K562 (cell line): ENCODE results near the gene NDUFB8. TPM values are rescaled to one million over a fixed set of nuclear protein-coding genes. Genes with fewer than 3 reads are reported as not detected.

Experiments used
- ATAC-seq: fragments of 200-7000 bp; cut with Tn5 transposase; 3 replicates; pipeline ENCODE4 v1.9.1; 2020; ENCODE audit warnings: moderate library complexity
- BruUV-seq: library from RNA; stranded (reverse); fragments of 400-500 nt; replicated peaks from 2 replicates; lab custom pipeline; 2021; lab: Mats Ljungman, UMichigan
- CTCF ChIA-PET: fragments of 300-600 bp; formaldehyde crosslinking; extraction: SDS; loops from one replicate; lab custom pipeline; 2021; ENCODE audit warnings: low intra/inter-chr PET ratio; lab: Yijun Ruan, JAX
- POLR2A ChIA-PET: fragments of 300-600, 350-650 bp; sonication (Branson Sonifier 250); formaldehyde crosslinking; extraction: SDS; loops from one replicate; lab custom pipeline; 2021; ENCODE audit warnings: antibody characterized with exemption, inconsistent platforms; lab: Yijun Ruan, JAX
- DNase-seq, 4 experiments: peaks; one replicate each; pipeline versions ENCODE4 v3.0.0 to v3.0.0-alpha.2; 2011 to 2018; ENCODE audit warnings: low spot score in 3 of 4, mixed read lengths in 3 of 4; ENCODE audit errors: extremely low read depth in 1 of 4
- FAIRE-seq: peaks from 2 replicates; lab custom pipeline; 2011; peaks lifted over from hg19 to GRCh38; lab: Jason Lieb, UNC
- H2AFZ ChIP-seq: 2 replicates; pipeline ENCODE4 v1.6.0; 2011; ENCODE audit warnings: low read depth, low read length, control low read depth, inconsistent platforms
- H3K27ac ChIP-seq: fragments of 200-600 bp; 3 replicates; pipeline ENCODE4 v1.8.0; 2011; ENCODE audit warnings: low read depth, mild to moderate bottlenecking, control low read depth, inconsistent platforms, low read length, moderate library complexity, mixed read lengths; ENCODE audit errors: extremely low read depth
- H3K27me3 ChIP-seq, 2 experiments: fragments of 300-600 bp in 1 of 2; 2 replicates in 1 of 2; 3 replicates in 1 of 2; pipeline versions ENCODE4 v1.6.0 to v1.8.0; 2011; ENCODE audit warnings: inconsistent platforms in 2 of 2, low read length in 2 of 2, mild to moderate bottlenecking in 1 of 2, mixed read lengths in 1 of 2, moderate library complexity in 1 of 2; ENCODE audit not compliant: control insufficient read depth in 2 of 2, insufficient read depth in 2 of 2
- H3K36me3 ChIP-seq: fragments of 300-600 bp; 3 replicates; pipeline ENCODE4 v1.8.0; 2011; ENCODE audit warnings: mild to moderate bottlenecking, low read length, inconsistent platforms; ENCODE audit not compliant: control insufficient read depth, insufficient read depth
- H3K4me1 ChIP-seq, 2 experiments: fragments of 200-600 bp in 1 of 2; replicated peaks in 1 of 2; 2 replicates in 1 of 2; 3 replicates in 1 of 2; pipeline versions ENCODE4 v1.5.1 to v1.8.0; 2011; ENCODE audit warnings: inconsistent platforms in 2 of 2, low read length in 2 of 2, mild to moderate bottlenecking in 1 of 2, mixed read lengths in 1 of 2, moderate library complexity in 1 of 2; ENCODE audit not compliant: control insufficient read depth in 2 of 2, insufficient read depth in 2 of 2
- H3K4me2 ChIP-seq: 2 replicates; pipeline ENCODE4 v1.6.1; 2011; ENCODE audit warnings: low read length, control low read depth, inconsistent platforms, mixed read lengths; ENCODE audit not compliant: insufficient read depth
- H3K4me3 ChIP-seq: fragments of 200-600 bp; sonication (generic), shearing (Covaris generic); 2 replicates; pipeline ENCODE4 v1.5.1; 2016; ENCODE audit warnings: control low read depth, inconsistent platforms
- H3K79me2 ChIP-seq: fragments of 200-600 bp; 3 replicates; pipeline ENCODE4 v1.8.0; 2011; ENCODE audit warnings: low read length, inconsistent platforms; ENCODE audit not compliant: control insufficient read depth, insufficient read depth
- H3K9ac ChIP-seq, 2 experiments: 2 replicates each; pipeline versions ENCODE4 v1.6.0 to v1.6.1; 2011; ENCODE audit warnings: low read depth in 2 of 2, low read length in 2 of 2, control low read depth in 1 of 2, inconsistent platforms in 1 of 2, mild to moderate bottlenecking in 1 of 2, mixed read lengths in 1 of 2; ENCODE audit not compliant: insufficient read depth in 1 of 2
- H3K9me1 ChIP-seq: one replicate; pipeline ENCODE4 v1.6.0; 2011; ENCODE audit warnings: inconsistent platforms, mild to moderate bottlenecking, low read length, moderate library complexity; ENCODE audit not compliant: control insufficient read depth, insufficient read depth
- H3K9me3 ChIP-seq: replicated peaks from 2 replicates; pipeline ENCODE4 v1.5.1; 2011; ENCODE audit warnings: low read depth, low read length, inconsistent platforms; ENCODE audit not compliant: control insufficient read depth, insufficient read depth
- H4K20me1 ChIP-seq: replicated peaks from 2 replicates; pipeline ENCODE4 v1.6.1; 2011; ENCODE audit warnings: low read length, inconsistent platforms, mixed read lengths; ENCODE audit not compliant: control insufficient read depth, insufficient read depth
- C11orf30 ChIP-seq: fragments of 450-650 bp; IDR thresholded peaks from 2 replicates; pipeline ENCODE4 v1.6.1; 2016; ENCODE audit warnings: low read depth, mild to moderate bottlenecking
- CEBPB ChIP-seq: fragments of 450-650 bp; IDR thresholded peaks from 2 replicates; pipeline ENCODE4 v1.6.1; 2016; ENCODE audit warnings: missing genetic modification characterization, missing compliant biosample characterization
- E2F3 ChIP-seq: fragments of 250-450 bp; sonication (Bioruptor Pico); IDR thresholded peaks from 2 replicates; pipeline ENCODE4 v1.4.0; 2020; ENCODE audit warnings: mild to moderate bottlenecking
- HNRNPUL1 ChIP-seq: fragments of 200-400 bp; formaldehyde crosslinking; IDR thresholded peaks from 2 replicates; pipeline ENCODE4 v1.6.1; 2017; ENCODE audit warnings: low read length
- NFE2 ChIP-seq: IDR thresholded peaks from 2 replicates; pipeline ENCODE4 v1.6.1; 2014; ENCODE audit warnings: antibody characterized with exemption, low read depth
- REST ChIP-seq, 2 experiments: fragments of 450-650 bp; formaldehyde crosslinking in 1 of 2; IDR thresholded peaks; 2 replicates each; pipeline versions ENCODE4 v1.4.0 to v1.6.1; 2014 to 2020; ENCODE audit warnings: mild to moderate bottlenecking in 2 of 2, borderline replicate concordance in 1 of 2, low read depth in 1 of 2
- STAG1 ChIP-seq: sonication (generic); formaldehyde crosslinking; IDR thresholded peaks from 2 replicates; pipeline ENCODE4 v1.5.0; 2020; ENCODE audit warnings: missing genetic modification reagents, borderline replicate concordance
- ZBTB17 ChIP-seq: fragments of 450-650 bp; formaldehyde crosslinking; IDR thresholded peaks from 2 replicates; pipeline ENCODE4 v1.4.0; 2020; ENCODE audit warnings: mild to moderate bottlenecking
- ZFP1 ChIP-seq: fragments of 450-650 bp; formaldehyde crosslinking; IDR thresholded peaks from 2 replicates; pipeline ENCODE4 v1.4.0; 2020; ENCODE audit warnings: mild to moderate bottlenecking, mixed read lengths
- WGBS: fragments of 100-300 bp; shearing (Covaris generic); methylation state at CpG from one replicate; pipeline ENCODE4 v1.1.6; 2016; ENCODE audit warnings: low coverage, mixed read lengths; ENCODE audit not compliant: insufficient coverage; ENCODE audit errors: missing lambda C conversion rate; 5-methylcytosine and 5-hydroxymethylcytosine counted together
- in situ Hi-C: fragments of 300-500 bp; cut with MboI; formaldehyde crosslinking; loops from 4 replicates; pipeline ENCODE4 v1.15.0; 2018; ENCODE audit warnings: inconsistent platforms, mixed read lengths
- intact Hi-C: fragments of 100-400 bp; cut with micrococcal nuclease; formaldehyde crosslinking; loops from 2 replicates; pipeline ENCODE4 v1.14.2; 2022
- polyA plus RNA-seq, 8 experiments: library from polyadenylated mRNA; depleted of rRNA in 4 of 8; stranded (reverse) in 5 of 8; unstranded in 3 of 8; fragments of >200 nt; fragmentation: Nextera tagmentation in 2 of 8; fragmentation: Illumina TruSeq in 1 of 8; extraction: Ambion mirVana in 2 of 8; extraction: Trizol in 1 of 8; gene quantifications; 2 replicates each; pipeline versions ENCODE4 v1.2.1 to v1.2.3, GENCODE V29; 2011 to 2014; ENCODE audit warnings: inconsistent platforms in 1 of 8, missing spikeins in 1 of 8
- total RNA-seq, 7 experiments: library from RNA; depleted of rRNA in 6 of 7; stranded (reverse); fragments of >200 nt in 6 of 7; fragmentation: Illumina TruSeq in 2 of 7; extraction: Trizol in 2 of 7; gene quantifications; 2 replicates each; pipeline versions ENCODE4 v1.2.1 to v1.2.3, GENCODE V29; 2011 to 2021; ENCODE audit warnings: low replicate concordance in 1 of 7

Gene NDUFB8
- total and polyA plus RNA-seq, 9 of the 15 experiments (the other 6 are each of a cell fraction or from before 2014, with no cell fraction given): 131 to 360 (median 199) TPM

GRCh38 chr10:100501423-100501822, 28.2 kb downstream of the NDUFB8 start:
- Histone ChIP-seq H3K4me3 (no peak overlapping the region), H3K4me2 (no peak overlapping the region), H3K79me2 (no peaks in the 10 kb centered on the region), H3K36me3 (peaks cover 4% of the 10 kb centered on the region; the same call in 1 of the 3 replicates), H4K20me1 (no peaks in the 10 kb centered on the region), H3K9me1 (no peaks in the 10 kb centered on the region), H3K27ac (no peak overlapping the region), H3K9ac (no peak overlapping the region), H3K9me3 (no peaks in the 10 kb centered on the region), H3K27me3 (no peaks in the 10 kb centered on the region), H3K4me1 (no peaks in the 10 kb centered on the region), H2AFZ (no peak overlapping the region)
- FAIRE-seq: no peak
- intact Hi-C loops (no loop called here), in situ Hi-C loops (loop anchor here (10.0 kb wide), 1 partner anchor 657 kb away; no protein-coding TSS in a partner anchor)
- POLR2A ChIA-PET: interaction anchor here (0.7 to 1.4 kb wide), 2 partner anchors 9 to 97 kb away, joined by 3 read pairs; no protein-coding TSS in a partner anchor
- no TSS peak for BruUV-seq
- DNase-seq: no peak
- TF ChIP-seq CEBPB (tag): peak; percentile 27; the same call in 1 of the 2 replicates
- TF ChIP-seq C11orf30: peak; percentile 30; the same call in 1 of the 2 replicates
- no peak for TF ChIP-seq STAG1 (CRISPR knock-in tag)
- peak; percentile 52; the same call in 1 of the 2 replicates for TF ChIP-seq NFE2
- CTCF ChIA-PET: interaction anchor here (1.2 kb wide), 1 partner anchor 68 kb away, joined by 5 read pairs; no protein-coding TSS in a partner anchor
- ATAC-seq: no peak

GRCh38 chr10:100498059-100498458, 31.6 kb downstream of the NDUFB8 start:
- H3K9me3 ChIP-seq: no peaks in the 10 kb centered on the region
- no TSS peak for BruUV-seq
- DNase-seq: no peak
- H3K4me1 ChIP-seq: no peaks in the 10 kb centered on the region
- H2AFZ ChIP-seq: no peak overlapping the region
- intact Hi-C loops (no loop called here), in situ Hi-C loops (no loop called here)
- H4K20me1 ChIP-seq: no peaks in the 10 kb centered on the region
- no peak overlapping the region for H3K27ac ChIP-seq
- no peaks in the 10 kb centered on the region for H3K79me2 ChIP-seq
- POLR2A ChIA-PET: no interaction called here
- no peaks in the 10 kb centered on the region for H3K27me3 ChIP-seq
- no peak for FAIRE-seq
- no peak overlapping the region for H3K4me3 ChIP-seq
- peaks cover 4% of the 10 kb centered on the region; the same call in 1 of the 3 replicates for H3K36me3 ChIP-seq
- H3K4me2 ChIP-seq: no peak overlapping the region
- H3K9ac ChIP-seq: no peak overlapping the region
- H3K9me1 ChIP-seq: no peaks in the 10 kb centered on the region
- CTCF ChIA-PET: no interaction called here
- ATAC-seq: no peak
- WGBS: 39% methylated on average over 4 of the region's 4 CpGs
- TF ChIP-seq ZFP1: no peak
- no peak for TF ChIP-seq ZBTB17 (CRISPR knock-in tag)
- TF ChIP-seq REST (IDR thresholded peaks at IDR 0.05; ENCODE audit: borderline replicate concordance): no peak
- no peak for TF ChIP-seq REST (CRISPR knock-in tag; IDR thresholded peaks at IDR 0.05; ENCODE audit: low read depth)
- no peak for TF ChIP-seq HNRNPUL1
- TF ChIP-seq E2F3 (CRISPR knock-in tag): no peak
